Motor neuron (in vitro differentiated cells): Measurements from ENCODE around the gene CDT1. TPM values are rescaled to one million over a fixed set of nuclear protein-coding genes. Genes with fewer than 3 reads are reported as not detected.
"Not testable (repeated sequence)": the region's sequence is repeated elsewhere in the genome, so short reads cannot be mapped to it uniquely, and the experiment has no call there.

Experiments used
- ATAC-seq, 8 experiments: fragments of 200-7000 bp; cut with Tn5 transposase; replicated peaks in 6 of 8; 2 replicates each; pipeline ENCODE4 v1.8.0; 2021; ENCODE audit warnings: mild to moderate bottlenecking in 8 of 8, moderate library complexity in 8 of 8
- H3K27ac ChIP-seq, 2 donors: fragments of 250-450 bp; sonication (Bioruptor Pico); 2 replicates each; pipeline ENCODE4 v1.9.0; 2021; ENCODE audit warnings: antibody characterized with exemption in 2 of 2, mild to moderate bottlenecking in 2 of 2, moderate library complexity in 1 of 2
- H3K4me1 ChIP-seq, 2 donors: fragments of 250-450 bp; sonication (Bioruptor Pico); replicated peaks in 1 of 2; 2 replicates each; pipeline ENCODE4 v1.6.1; 2021; ENCODE audit warnings: antibody characterized with exemption in 2 of 2, mild to moderate bottlenecking in 2 of 2, moderate library complexity in 1 of 2
- H3K4me3 ChIP-seq, 5 donors: fragments of 250-450 bp; sonication (Bioruptor Pico); 2 replicates each; pipeline ENCODE4 v1.9.0; 2021; ENCODE audit warnings: antibody characterized with exemption in 5 of 5, mild to moderate bottlenecking in 5 of 5, moderate library complexity in 4 of 5
- WGBS, 10 experiments: fragments of 450-650 bp; shearing (Covaris generic); methylation state at CpG; one replicate each; pipeline ENCODE4 v1.0.0; 2022; 5-methylcytosine and 5-hydroxymethylcytosine counted together
- in situ Hi-C, 9 experiments: fragments of 400-800 bp; cut with MboI; loops; one replicate each; pipeline ENCODE4 v1.15.0; 2021; ENCODE audit warnings: low sequenced_read_pairs in 9 of 9, low pct_unique_long_range_greater_than_20kb in 2 of 9; ENCODE audit not compliant: unreplicated experiment in 9 of 9
- total RNA-seq, 8 experiments: library from RNA; unstranded; fragments of 300-600 nt; gene quantifications; 2 replicates each; pipeline versions ENCODE4 v1.2.3 to v1.2.4, GENCODE V29; 2022

CDT1 gene
- total RNA-seq, 8 experiments from 2014 or later = 0.71 to 18.2 (median 3.9) TPM

GRCh38 chr16:88781140-88782077 is 22.2 kb upstream of the CDT1 start:
- in situ Hi-C loops = no loop called here
- WGBS, 10 experiments = 25 to 100% (median 80%) methylated on average over 3 to 14 of the region's 28 CpGs; no CpG with 5 or more reads in 2 of the 10 experiments
- peak in 6 of 8 experiments; percentile 2 to 51 (median 28) for ATAC-seq
- peaks cover 2 to 35% of the 10 kb centered on the region in 2 donors for H3K4me1 ChIP-seq
- H3K4me3 ChIP-seq = no peak overlapping the region
- no peak overlapping the region for H3K27ac ChIP-seq

DNA sequence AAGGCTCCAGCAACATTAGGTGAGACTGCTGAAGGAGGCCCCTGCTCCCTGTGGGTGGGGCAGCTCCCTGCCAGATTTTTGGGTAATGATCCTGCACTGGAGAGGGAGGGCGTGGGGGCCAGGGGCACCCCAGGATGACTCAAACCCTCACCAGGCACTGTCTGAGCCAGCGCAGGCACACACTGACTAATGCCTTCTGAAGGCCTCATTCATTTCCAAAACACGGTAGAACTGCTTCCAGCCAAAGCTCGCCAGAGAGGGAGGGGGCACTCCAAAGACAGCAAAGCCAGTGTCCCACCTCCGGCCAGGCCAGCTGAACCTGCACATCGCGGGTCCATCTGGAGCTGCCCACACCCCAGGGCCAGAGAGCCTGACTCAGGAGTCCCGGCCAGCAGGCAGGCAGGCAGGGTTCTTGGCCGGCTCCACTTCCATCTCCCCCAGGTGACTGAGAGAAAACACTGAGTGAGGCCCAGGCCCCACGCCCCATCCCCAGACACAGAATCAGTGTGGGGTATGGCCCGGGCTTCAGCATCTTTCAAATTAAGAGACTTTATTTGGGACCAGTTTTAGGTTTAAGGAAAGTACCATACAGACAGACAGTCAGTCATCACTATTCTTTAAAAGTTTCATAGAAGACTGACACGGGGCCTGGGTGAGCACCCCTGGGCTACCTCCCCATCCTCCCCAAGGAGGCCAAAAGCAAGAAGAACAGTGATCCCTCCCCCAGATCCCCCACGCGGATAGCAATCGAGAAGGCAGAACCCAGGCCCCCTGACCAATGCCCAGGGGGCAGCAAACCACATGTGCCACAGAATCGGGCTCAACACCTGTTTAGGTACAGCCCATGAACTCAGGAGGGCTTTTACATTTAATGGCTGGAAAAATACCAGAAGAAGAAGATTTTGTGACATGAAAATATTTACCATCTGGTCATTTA is 20.9 kb upstream of the CDT1 start:
- H3K4me1 ChIP-seq = peaks cover 1 to 32% of the 10 kb centered on the region in 2 donors
- in situ Hi-C loops = no loop called here
- ATAC-seq = peak in 3 of 8 experiments; percentile 1 to 7 (median 3)

DNA sequence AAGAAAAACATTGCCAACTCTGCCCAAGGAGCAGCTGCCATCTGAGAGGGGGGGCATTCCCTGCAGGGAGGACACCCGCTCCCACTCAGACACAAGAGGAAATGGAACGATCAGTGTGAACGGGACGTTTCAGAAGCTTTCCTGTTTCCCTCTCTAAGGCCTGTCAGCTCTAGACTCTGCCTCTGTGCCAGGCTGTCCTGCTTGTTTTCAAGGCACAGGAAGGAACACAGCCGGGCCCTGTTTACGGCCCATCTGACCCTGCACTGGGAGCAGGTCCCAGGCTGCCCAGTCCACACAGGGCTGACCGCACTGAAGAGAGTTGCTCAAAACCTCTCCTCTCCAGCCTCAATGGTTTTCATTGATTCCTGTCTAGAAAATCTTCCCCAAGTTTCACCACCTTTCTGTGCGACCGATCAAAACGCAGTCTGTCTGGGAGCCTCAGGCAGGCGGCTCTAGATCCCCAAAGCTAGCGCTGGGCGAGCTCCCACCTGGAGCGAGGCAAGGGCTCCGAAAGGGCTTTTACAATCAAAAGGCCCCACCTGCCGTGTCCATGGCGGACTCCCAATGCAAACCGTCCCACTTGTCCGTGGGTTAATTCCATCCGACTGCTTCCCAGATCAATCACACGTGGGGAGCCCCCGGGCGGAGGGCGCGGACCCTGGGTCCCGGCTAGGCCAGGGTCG is 20.1 kb upstream of the CDT1 start:
- Histone ChIP-seq H3K4me3 (no peak overlapping the region), H3K27ac (no peak overlapping the region), H3K4me1 (peaks cover 0 to 27% of the 10 kb centered on the region in 2 donors)
- 0 to 100% (median 50%) methylated on average over 1 to 8 of the region's 27 CpGs; no CpG with 5 or more reads in 1 of the 10 experiments for WGBS, 10 experiments
- in situ Hi-C loops = no loop called here
- ATAC-seq = peak in 2 of 8 experiments; percentile 1 to 2

More for the DNA sequence above, 20.9 kb upstream of the CDT1 start:
- H3K4me3 ChIP-seq = no peak overlapping the region
- 62 to 82% (median 73%) methylated on average over 2 to 6 of the region's 16 CpGs; no CpG with 5 or more reads in 7 of the 10 experiments for WGBS, 10 experiments
- no peak overlapping the region for H3K27ac ChIP-seq

GRCh38 chr16:88784074-88784855 is 19.3 kb upstream of the CDT1 start:
- in situ Hi-C loops = no loop called here
- peak; percentile 35 to 66 (median 56) for ATAC-seq
- WGBS, 10 experiments = 0 to 50% (median 23%) methylated on average over 2 to 7 of the region's 74 CpGs; no CpG with 5 or more reads in 6 of the 10 experiments
- Histone ChIP-seq H3K4me1 (peaks cover 0 to 25% of the 10 kb centered on the region in 2 donors), H3K4me3 (peak overlapping the region; percentile 23 to 36 (median 29)), H3K27ac (no peak overlapping the region)

DNA sequence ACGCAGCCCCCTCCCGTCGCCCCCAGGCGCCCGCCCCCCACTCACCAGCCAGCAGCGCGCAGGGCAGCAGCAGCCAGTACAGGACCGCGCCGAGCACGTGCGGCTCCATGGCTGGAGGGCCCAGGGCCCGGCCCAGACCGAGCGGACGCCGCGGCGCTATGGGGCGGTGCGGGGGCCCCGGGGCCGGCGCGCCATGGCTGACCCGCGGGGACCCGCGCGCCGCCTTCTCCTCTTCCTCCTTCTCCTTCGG is 18.8 kb upstream of the CDT1 start:
- peak; percentile 30 to 73 (median 60) for ATAC-seq
- H3K4me3 ChIP-seq = peak overlapping the region; percentile 23 to 36 (median 29)
- in situ Hi-C loops = no loop called here
- WGBS, 10 experiments = no CpG with 5 or more reads among the region's 32 CpGs
- H3K27ac ChIP-seq = no peak overlapping the region
- peaks cover 0 to 20% of the 10 kb centered on the region in 2 donors for H3K4me1 ChIP-seq

DNA sequence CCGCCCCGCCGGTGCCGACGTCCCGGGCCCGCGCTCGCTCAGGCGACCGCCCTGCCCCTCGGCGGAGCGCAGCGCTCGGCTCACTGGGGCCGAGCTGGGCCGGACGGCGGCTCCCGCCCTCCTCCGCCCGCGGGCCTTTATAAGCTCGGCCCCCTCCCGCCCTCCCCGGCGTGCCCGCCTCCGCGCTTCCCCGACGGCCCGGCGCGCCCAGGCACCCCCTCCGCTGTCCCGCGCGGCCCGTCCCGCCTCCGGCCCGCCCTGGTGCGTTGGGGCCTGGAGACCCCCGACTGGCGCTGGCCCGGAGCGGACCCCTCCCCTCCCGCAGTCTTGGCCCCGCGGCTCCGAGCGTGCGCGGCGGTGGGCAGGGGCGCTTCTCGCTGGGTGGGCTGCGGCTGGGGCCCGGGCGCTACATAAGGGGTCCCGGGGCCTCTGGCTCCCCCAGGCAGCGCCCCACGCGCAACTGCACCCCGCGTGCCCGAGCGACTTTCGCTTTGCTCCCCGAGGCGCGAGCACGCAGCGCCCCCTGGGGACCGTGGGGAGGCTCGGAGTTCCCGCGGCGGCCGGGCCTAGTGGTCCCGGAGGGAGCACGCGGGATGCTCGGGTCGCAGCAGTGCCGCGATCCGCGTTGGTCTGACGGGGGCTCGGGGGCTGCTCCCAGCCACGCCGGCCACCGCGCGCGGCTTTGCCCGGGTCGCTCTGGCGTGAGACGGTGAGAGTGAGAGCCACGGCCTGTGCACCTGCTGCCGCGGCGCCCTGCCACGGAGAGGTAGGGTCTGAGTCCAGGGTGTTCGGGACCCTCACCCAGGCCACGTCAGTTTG is 18.3 kb upstream of the CDT1 start, which contains the start of gene PIEZO1:
Gene PIEZO1, minus strand, starts transcription at position 115 of the 819 bp plus-strand sequence. CDS start 256 bp downstream, outside the sequence.
- Histone ChIP-seq H3K27ac (no peak within 1 kb of the TSS), H3K4me1 (peaks cover 0 to 16% of the 10 kb centered on the region in 2 donors), H3K4me3 (peak within 1 kb of the TSS; percentile 23 to 36 (median 29))
- WGBS, 10 experiments = 6 to 86% methylated on average over 1 to 7 of the region's 110 CpGs; no CpG with 5 or more reads in 8 of the 10 experiments
- peak; percentile 30 to 73 (median 49) for ATAC-seq
- in situ Hi-C loops = no loop called here

DNA sequence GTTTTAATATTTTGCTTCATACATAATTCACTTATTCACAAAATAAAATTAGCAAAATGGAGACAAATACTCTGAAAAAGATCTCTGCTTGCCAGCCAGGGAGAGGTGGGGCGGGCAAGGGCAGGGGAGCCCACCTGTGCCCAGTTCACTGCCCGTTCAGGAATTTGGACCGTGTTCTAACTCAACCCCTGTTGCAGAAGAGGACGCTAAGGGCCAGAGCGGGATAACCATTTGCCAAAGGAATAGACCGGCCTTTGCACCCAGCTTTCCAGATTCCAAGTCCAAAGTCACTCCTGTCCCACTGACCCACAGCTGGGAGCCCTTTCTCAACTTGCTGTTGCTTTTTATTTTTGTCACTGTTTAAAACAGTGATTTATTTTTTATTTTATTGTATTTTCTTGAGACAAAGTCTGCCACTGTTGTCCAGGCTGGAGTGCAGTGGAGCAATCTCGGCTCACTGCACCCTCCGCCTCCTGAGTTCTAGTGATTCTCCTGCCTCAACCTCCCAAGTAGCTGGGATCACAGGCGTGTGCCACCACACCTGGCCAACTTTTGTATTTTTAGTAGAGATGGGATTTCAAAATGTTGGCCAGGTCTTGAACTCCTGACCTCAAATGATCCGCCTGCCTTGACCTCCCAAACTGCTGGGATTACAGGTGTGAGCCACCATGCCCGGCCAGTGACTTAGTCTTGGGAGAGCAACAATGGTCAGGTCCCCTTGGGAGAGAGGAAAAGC is 15.8 kb upstream of the CDT1 start:
- H3K27ac ChIP-seq = no peak overlapping the region
- peaks cover 0 to 26% of the 10 kb centered on the region in 2 donors for H3K4me1 ChIP-seq
- WGBS, 10 experiments = 80 to 94% (median 92%) methylated on average over 2 to 9 of the region's 11 CpGs; no CpG with 5 or more reads in 3 of the 10 experiments
- no peak overlapping the region for H3K4me3 ChIP-seq
- in situ Hi-C loops = no loop called here
- no peak for ATAC-seq

DNA sequence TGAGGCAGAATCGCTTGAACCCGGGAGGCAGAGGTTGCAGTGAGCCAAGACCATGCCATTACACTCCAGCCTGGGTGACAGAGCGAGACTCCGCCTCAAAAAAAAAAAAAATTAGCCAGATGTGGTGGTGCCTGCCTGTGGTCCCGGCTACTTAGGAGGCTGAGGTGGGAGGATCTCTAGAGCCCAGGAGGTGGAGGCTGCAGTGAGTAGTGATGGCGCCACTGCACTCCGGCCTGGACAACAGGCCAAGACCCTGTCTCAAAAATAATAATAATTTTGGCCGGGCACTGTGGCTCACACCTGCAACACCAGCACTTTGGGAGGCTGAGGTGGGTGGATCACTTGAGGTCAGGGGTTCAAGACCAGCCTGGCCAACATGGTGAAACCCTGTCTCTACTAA is 14.8 kb upstream of the CDT1 start:
- in situ Hi-C loops, H3K4me3 ChIP-seq, ATAC-seq, H3K27ac ChIP-seq: not testable (repeated sequence)
- 78 to 100% (median 100%) methylated on average over 1 to 5 of the region's 8 CpGs; no CpG with 5 or more reads in 4 of the 10 experiments for WGBS, 10 experiments
- H3K4me1 ChIP-seq = peaks cover 0 to 29% of the 10 kb centered on the region in 2 donors

GRCh38 chr16:88789594-88789993 is 14.0 kb upstream of the CDT1 start:
- in situ Hi-C loops = no loop called here
- Histone ChIP-seq H3K4me1 (peaks cover 0 to 23% of the 10 kb centered on the region in 2 donors), H3K4me3 (no peak overlapping the region), H3K27ac (no peak overlapping the region)
- 86 to 95% (median 89%) methylated on average over 5 of the region's 7 CpGs; no CpG with 5 or more reads in 7 of the 10 experiments for WGBS, 10 experiments
- no peak for ATAC-seq

DNA sequence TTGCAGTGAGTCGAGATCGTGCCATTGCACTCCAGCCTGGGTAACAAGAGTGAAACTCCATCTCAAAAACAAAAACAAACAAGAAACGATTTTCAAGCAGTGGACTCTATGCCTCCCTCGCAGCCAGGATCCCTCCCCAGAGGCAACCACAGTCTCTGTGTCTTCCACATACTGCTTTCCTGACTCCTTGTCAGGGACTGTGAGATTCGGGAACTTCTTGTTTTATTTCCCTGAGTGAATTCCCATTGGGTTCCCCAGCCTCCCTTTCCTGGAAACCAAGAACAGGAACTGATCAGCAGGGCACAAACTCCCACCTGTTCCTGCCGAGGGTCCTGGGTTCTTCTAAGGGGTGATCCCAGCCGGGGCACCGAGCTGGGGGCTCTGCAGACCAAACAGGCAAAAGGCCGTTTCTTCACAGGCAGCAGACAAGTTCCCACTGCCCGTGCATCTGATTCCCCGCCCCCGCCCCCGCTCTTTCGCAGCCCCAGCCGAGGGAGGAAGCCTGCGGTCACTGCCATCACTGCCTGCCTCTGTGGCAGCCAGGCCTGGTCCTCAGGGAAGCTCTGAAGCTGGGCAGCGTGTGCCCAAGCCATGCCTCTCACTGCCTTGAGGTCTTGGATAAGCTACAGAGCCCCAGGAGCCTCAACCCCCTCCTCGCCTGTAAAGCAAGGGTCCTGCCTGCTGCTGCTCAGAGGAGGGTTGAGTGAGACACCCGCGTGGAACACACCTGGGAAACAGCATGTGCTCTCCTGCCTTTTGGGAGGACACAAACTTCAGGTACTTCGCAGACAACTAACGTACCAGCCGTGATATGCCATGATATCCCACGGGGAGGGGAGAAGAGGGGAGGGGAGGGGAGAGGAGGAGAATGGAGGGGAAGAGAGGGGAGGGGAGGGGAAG is 13.0 kb upstream of the CDT1 start:
- H3K27ac ChIP-seq = no peak overlapping the region
- 20 to 70% (median 44%) methylated on average over 1 to 7 of the region's 24 CpGs; no CpG with 5 or more reads in 4 of the 10 experiments for WGBS, 10 experiments
- no peak overlapping the region for H3K4me3 ChIP-seq
- ATAC-seq = peak in 5 of 8 experiments; percentile 14 to 30 (median 21)
- peaks cover 0 to 19% of the 10 kb centered on the region in 2 donors for H3K4me1 ChIP-seq
- in situ Hi-C loops = no loop called here
